Memory B cell (primary cell): ENCODE data around the gene SLC16A7.
A peak's percentile ranks its signal among the peaks of the same experiment; 100 is the strongest.
"Not testable (repeated sequence)": the region's sequence is repeated elsewhere in the genome, so short reads cannot be mapped to it uniquely, and the experiment has no call there.

ENCODE experiments used
- ATAC-seq: fragments of 150-1000 bp; cut with Tn5 transposase; 2 replicates; pipeline ENCODE4 v1.10.0; 2021; ENCODE audit warnings: low read depth, mild to moderate bottlenecking, moderate library complexity
- DNase-seq, 2 donors: peaks; one replicate each; pipeline ENCODE4 v3.0.0; 2022; ENCODE audit warnings: low spot score in 2 of 2
- H3K27ac Mint-ChIP-seq: one replicate; pipeline ENCODE4 v1.8.0; 2022; ENCODE audit warnings: mild to moderate bottlenecking, moderate library complexity, mixed read lengths
- H3K27me3 Mint-ChIP-seq: one replicate; pipeline ENCODE4 v1.8.0; 2022; ENCODE audit warnings: mixed read lengths
- H3K36me3 Mint-ChIP-seq: one replicate; pipeline ENCODE4 v1.8.0; 2022; ENCODE audit warnings: mild to moderate bottlenecking, mixed read lengths
- H3K4me1 Mint-ChIP-seq: one replicate; pipeline ENCODE4 v1.8.0; 2022; ENCODE audit warnings: mixed read lengths
- H3K4me3 Mint-ChIP-seq: one replicate; pipeline ENCODE4 v1.8.0; 2022; ENCODE audit warnings: mild to moderate bottlenecking, moderate library complexity, mixed read lengths
- H3K9me3 Mint-ChIP-seq: one replicate; pipeline ENCODE4 v1.8.0; 2022; ENCODE audit warnings: mixed read lengths

The SLC16A7 gene

GRCh38 chr12:59597385-59597781 lies 1.6 kb downstream of the SLC16A7 start:
- no peaks in the 10 kb centered on the region for H3K9me3 Mint-ChIP-seq
- peaks cover 32% of the 10 kb centered on the region for H3K4me1 Mint-ChIP-seq
- no peak for ATAC-seq

GRCh38 chr12:59600171-59600570 lies 4.3 kb downstream of the SLC16A7 start:
- ATAC-seq (no peak), DNase-seq (no peak)
- Mint-ChIP-seq H3K9me3 (no peaks in the 10 kb centered on the region), H3K4me3 (no peak overlapping the region), H3K27me3 (no peaks in the 10 kb centered on the region), H3K36me3 (peaks cover 10% of the 10 kb centered on the region), H3K27ac (no peak overlapping the region), H3K4me1 (peaks cover 39% of the 10 kb centered on the region)

More at GRCh38 chr12:59597385-59597781, 1.6 kb downstream of the SLC16A7 start:
- Mint-ChIP-seq H3K36me3 (peaks cover 4% of the 10 kb centered on the region), H3K27ac (peak overlapping the region; percentile 97), H3K27me3 (no peaks in the 10 kb centered on the region), H3K4me3 (peak overlapping the region; percentile 92)
- DNase-seq: peak in 1 of 2 donors; percentile 12

GRCh38 chr12:59603754-59604153 lies 7.9 kb downstream of the SLC16A7 start:
- Mint-ChIP-seq H3K4me3 (no peak overlapping the region), H3K27ac (no peak overlapping the region), H3K36me3 (peaks cover 14% of the 10 kb centered on the region), H3K4me1 (peaks cover 24% of the 10 kb centered on the region), H3K27me3 (no peaks in the 10 kb centered on the region), H3K9me3 (no peaks in the 10 kb centered on the region)
- DNase-seq (no peak), ATAC-seq (peak; percentile 42)

GRCh38 chr12:59612823-59613434 lies 17.1 kb downstream of the SLC16A7 start:
- not testable (repeated sequence) for H3K27me3 Mint-ChIP-seq, H3K4me1 Mint-ChIP-seq, DNase-seq, H3K4me3 Mint-ChIP-seq, H3K9me3 Mint-ChIP-seq
- Mint-ChIP-seq H3K36me3 (peaks cover 24% of the 10 kb centered on the region), H3K27ac (peak overlapping the region; percentile 28)
- peak; percentile 24 for ATAC-seq

- ATAC-seq (no peak), DNase-seq (no peak)
- H3K27ac Mint-ChIP-seq: peak overlapping the region; percentile 50
- H3K4me3 Mint-ChIP-seq: no peak overlapping the region
- H3K27me3 Mint-ChIP-seq: no peaks in the 10 kb centered on the region
- H3K9me3 Mint-ChIP-seq: peaks cover 6% of the 10 kb centered on the region
- H3K4me1 Mint-ChIP-seq: peaks cover 9% of the 10 kb centered on the region
- H3K36me3 Mint-ChIP-seq: peaks cover 18% of the 10 kb centered on the region
Observed at GRCh38 chr12:59615392-59616165, 19.8 kb downstream of the SLC16A7 start.

- Mint-ChIP-seq H3K4me3 (no peak overlapping the region), H3K27ac (peak overlapping the region; percentile 73), H3K4me1 (peaks cover 17% of the 10 kb centered on the region), H3K36me3 (no peaks in the 10 kb centered on the region), H3K27me3 (no peaks in the 10 kb centered on the region), H3K9me3 (no peaks in the 10 kb centered on the region)
- ATAC-seq: peak; percentile 39
- DNase-seq: no peak
Observed at GRCh38 chr12:59619461-59620240, 23.8 kb downstream of the SLC16A7 start.

- H3K27me3 Mint-ChIP-seq: no peaks in the 10 kb centered on the region
- H3K27ac Mint-ChIP-seq: peak overlapping the region; percentile 73
- ATAC-seq: peak; percentile 90
- H3K4me1 Mint-ChIP-seq: peaks cover 21% of the 10 kb centered on the region
- H3K9me3 Mint-ChIP-seq: no peaks in the 10 kb centered on the region
- DNase-seq: peak in 1 of 2 donors; percentile 11
- H3K4me3 Mint-ChIP-seq: peak overlapping the region; percentile 67
- H3K36me3 Mint-ChIP-seq: no peaks in the 10 kb centered on the region
Observed at GRCh38 chr12:59620326-59620725, 24.5 kb downstream of the SLC16A7 start.

- no peaks in the 10 kb centered on the region for H3K9me3 Mint-ChIP-seq
- H3K27ac Mint-ChIP-seq: no peak overlapping the region
- no peak for ATAC-seq
Observed at GRCh38 chr12:59624732-59625460, 29.1 kb downstream of the SLC16A7 start.

GRCh38 chr12:59626382-59626781 lies 30.6 kb downstream of the SLC16A7 start:
- ATAC-seq (no peak), DNase-seq (no peak)
- H3K4me1 Mint-ChIP-seq: peaks cover 14% of the 10 kb centered on the region

More at GRCh38 chr12:59624732-59625460, 29.1 kb downstream of the SLC16A7 start:
- Mint-ChIP-seq H3K4me3 (no peak overlapping the region), H3K27me3 (no peaks in the 10 kb centered on the region), H3K4me1 (peaks cover 25% of the 10 kb centered on the region), H3K36me3 (peaks cover 7% of the 10 kb centered on the region)
- no peak for DNase-seq

GRCh38 chr12:59627582-59627981 lies 31.8 kb downstream of the SLC16A7 start:
- ATAC-seq: no peak
- peaks cover 15% of the 10 kb centered on the region for H3K36me3 Mint-ChIP-seq
- H3K27me3 Mint-ChIP-seq: no peaks in the 10 kb centered on the region
- no peak overlapping the region for H3K4me3 Mint-ChIP-seq
- peaks cover 2% of the 10 kb centered on the region for H3K9me3 Mint-ChIP-seq
- H3K27ac Mint-ChIP-seq: no peak overlapping the region
- H3K4me1 Mint-ChIP-seq: peaks cover 19% of the 10 kb centered on the region
- no peak for DNase-seq

More at GRCh38 chr12:59626382-59626781, 30.6 kb downstream of the SLC16A7 start:
- no peaks in the 10 kb centered on the region for H3K27me3 Mint-ChIP-seq
- H3K9me3 Mint-ChIP-seq: no peaks in the 10 kb centered on the region
- H3K27ac Mint-ChIP-seq: no peak overlapping the region
- no peak overlapping the region for H3K4me3 Mint-ChIP-seq
- peaks cover 10% of the 10 kb centered on the region for H3K36me3 Mint-ChIP-seq

- H3K9me3 Mint-ChIP-seq: peaks cover 2% of the 10 kb centered on the region
- peaks cover 23% of the 10 kb centered on the region for H3K4me1 Mint-ChIP-seq
- no peak for DNase-seq
- H3K27ac Mint-ChIP-seq: no peak overlapping the region
- no peak for ATAC-seq
- no peak overlapping the region for H3K4me3 Mint-ChIP-seq
- no peaks in the 10 kb centered on the region for H3K27me3 Mint-ChIP-seq
- H3K36me3 Mint-ChIP-seq: peaks cover 18% of the 10 kb centered on the region
Observed at GRCh38 chr12:59629890-59630289, 34.1 kb downstream of the SLC16A7 start.

- no peaks in the 10 kb centered on the region for H3K27me3 Mint-ChIP-seq
- no peak overlapping the region for H3K4me3 Mint-ChIP-seq
- peaks cover 23% of the 10 kb centered on the region for H3K4me1 Mint-ChIP-seq
- H3K36me3 Mint-ChIP-seq: peaks cover 17% of the 10 kb centered on the region
- ATAC-seq: no peak
- H3K27ac Mint-ChIP-seq: no peak overlapping the region
- DNase-seq: no peak
- peaks cover 2% of the 10 kb centered on the region for H3K9me3 Mint-ChIP-seq
Observed at GRCh38 chr12:59632408-59632807, 36.6 kb downstream of the SLC16A7 start.

- Mint-ChIP-seq H3K27ac (peak overlapping the region; percentile 39), H3K4me1 (peaks cover 25% of the 10 kb centered on the region), H3K27me3 (no peaks in the 10 kb centered on the region), H3K4me3 (no peak overlapping the region), H3K9me3 (peaks cover 2% of the 10 kb centered on the region), H3K36me3 (peaks cover 14% of the 10 kb centered on the region)
- no peak for ATAC-seq
- no peak for DNase-seq
Observed at GRCh38 chr12:59634254-59634653, 38.4 kb downstream of the SLC16A7 start.
